GM18951 (cell line): ENCODE data around the gene ACD.

Experiments
- POLR2A ChIP-seq: IDR thresholded peaks from 4 replicates; pipeline ENCODE4 v1.6.1; 2011; ENCODE audit warnings: mild to moderate bottlenecking; ENCODE audit not compliant: insufficient read length, insufficient read depth; ENCODE audit errors: extremely low read depth
- in situ Hi-C: fragments of 300-500 bp; cut with MboI; formaldehyde crosslinking; loops from one replicate; pipeline ENCODE4 v1.12.0; 2022; ENCODE audit warnings: low sequenced_read_pairs, mixed read lengths, inconsistent platforms; ENCODE audit not compliant: unreplicated experiment

ACD gene

GRCh38 chr16:67672306-67672705, 12.2 kb upstream of the ACD start:
- in situ Hi-C loops, result loop anchor here (25.0 kb wide), 1 partner anchor 365 kb away; no protein-coding TSS in a partner anchor
- no peak for TF ChIP-seq POLR2A

- in situ Hi-C loops, result loop anchor here (25.0 kb wide), 1 partner anchor 368 kb away; no protein-coding TSS in a partner anchor
- TF ChIP-seq POLR2A, result no peak
These were observed 9.5 kb upstream of the ACD start for GRCh38 chr16:67669499-67670101.

- in situ Hi-C loops, result loop anchor here (25.0 kb wide), 1 partner anchor 369 kb away; no protein-coding TSS in a partner anchor
- no peak for TF ChIP-seq POLR2A
These were observed 8.6 kb upstream of the ACD start for GRCh38 chr16:67668495-67669157.

GRCh38 chr16:67667817-67668494, 7.9 kb upstream of the ACD start:
- peak; percentile 30 for TF ChIP-seq POLR2A
- in situ Hi-C loops, result loop anchor here (25.0 kb wide), 1 partner anchor 369 kb away; no protein-coding TSS in a partner anchor

- no peak for TF ChIP-seq POLR2A
- in situ Hi-C loops, result loop anchor here (25.0 kb wide), 1 partner anchor 370 kb away; no protein-coding TSS in a partner anchor
These were observed 7.4 kb upstream of the ACD start for GRCh38 chr16:67667453-67667816.

- in situ Hi-C loops, result loop anchor here (25.0 kb wide), 1 partner anchor 370 kb away; no protein-coding TSS in a partner anchor
These were observed 6.7 kb upstream of the ACD start, which contains the start of the genes C16orf86 and ENKD1 for GRCh38 chr16:67666559-67667452. Gene C16orf86 (plus strand): TSS chr16:67666814. CDS start chr16:67666971, 157 bp downstream. Gene ENKD1 (minus strand): TSS chr16:67666750. CDS start chr16:67666442, 308 bp downstream.

GRCh38 chr16:67666032-67666551, 6.0 kb upstream of the ACD start:
- TF ChIP-seq POLR2A, result no peak
- in situ Hi-C loops, result loop anchor here (25.0 kb wide), 1 partner anchor 371 kb away; no protein-coding TSS in a partner anchor

More at GRCh38 chr16:67666559-67667452, 6.7 kb upstream of the ACD start, which contains the start of the genes C16orf86 and ENKD1:
- peak; percentile 14 for TF ChIP-seq POLR2A

- no peak for TF ChIP-seq POLR2A
These were observed 5.5 kb upstream of the ACD start for GRCh38 chr16:67665598-67665997.

GRCh38 chr16:67664871-67665270, 4.8 kb upstream of the ACD start:
- in situ Hi-C loops, result loop anchor here (25.0 kb wide), 1 partner anchor 372 kb away; no protein-coding TSS in a partner anchor

More at GRCh38 chr16:67665598-67665997, 5.5 kb upstream of the ACD start:
- in situ Hi-C loops, result loop anchor here (25.0 kb wide), 1 partner anchor 372 kb away; no protein-coding TSS in a partner anchor

GRCh38 chr16:67664258-67664657, 4.2 kb upstream of the ACD start:
- in situ Hi-C loops, result loop anchor here (25.0 kb wide), 1 partner anchor 373 kb away; no protein-coding TSS in a partner anchor

More at GRCh38 chr16:67664871-67665270, 4.8 kb upstream of the ACD start:
- TF ChIP-seq POLR2A, result no peak

GRCh38 chr16:67663877-67664222, 3.8 kb upstream of the ACD start:
- in situ Hi-C loops, result loop anchor here (25.0 kb wide), 1 partner anchor 373 kb away; no protein-coding TSS in a partner anchor
- TF ChIP-seq POLR2A, result no peak

More at GRCh38 chr16:67664258-67664657, 4.2 kb upstream of the ACD start:
- TF ChIP-seq POLR2A, result no peak
